AG10803 (cell line): Measurements from ENCODE around the gene RNF44.

Source experiments
- DNase-seq: peaks from one replicate; pipeline ENCODE4 v3.0.0; 2010; ENCODE audit warnings: low read depth
- H3K4me3 ChIP-seq: 2 replicates; pipeline ENCODE4 v1.5.1; 2011; ENCODE audit warnings: mild to moderate bottlenecking, low read length, control low read depth
- CTCF ChIP-seq: conservative IDR thresholded peaks from 2 replicates; pipeline ENCODE4 v1.5.1; 2011; ENCODE audit warnings: mild to moderate bottlenecking, low read length, control low read depth, inconsistent platforms

Gene RNF44

GRCh38 chr5:176481711-176482110 is 55.5 kb downstream of the RNF44 start:
- no peak overlapping the region for H3K4me3 ChIP-seq
- no peak for DNase-seq
- TF ChIP-seq CTCF = no peak
